PC-9 (cell line): ENCODE results near the gene GNAL. TPM values are rescaled to one million over a fixed set of nuclear protein-coding genes. Genes with fewer than 3 reads are reported as not detected.

Experiments
- BruUV-seq: library from RNA; stranded (reverse); fragments of 400-500 nt; replicated peaks from 2 replicates; lab custom pipeline; 2021; lab: Mats Ljungman, UMichigan
- CTCF ChIA-PET: fragments of 300-600 bp; sonication (Branson Sonifier 250); formaldehyde crosslinking; loops from one replicate; lab custom pipeline; 2022; ENCODE audit warnings: antibody characterized with exemption; lab: Charles Lee
- POLR2A ChIA-PET: fragments of 300-600 bp; sonication (Branson Sonifier 250); formaldehyde crosslinking; loops from one replicate; lab custom pipeline; 2022; ENCODE audit warnings: antibody characterized with exemption; ENCODE audit not compliant: unreplicated experiment; lab: Charles Lee
- DNase-seq, 2 experiments: peaks; one replicate each; pipeline versions ENCODE4 v3.0.0 to v3.0.0-alpha.2; 2015 to 2022; ENCODE audit warnings: mixed read lengths in 1 of 2
- H2AFZ ChIP-seq: fragments of 200-600 bp; sonication (generic); 2 replicates; pipeline ENCODE4 v1.8.1; 2017; ENCODE audit warnings: antibody characterized with exemption
- H3F3A ChIP-seq: fragments of 200-600 bp; sonication (generic); 2 replicates; pipeline ENCODE4 v1.8.1; 2017; ENCODE audit warnings: antibody characterized with exemption, mild to moderate bottlenecking, low read depth; ENCODE audit not compliant: insufficient read depth
- H3K27ac ChIP-seq: fragments of 200-600 bp; sonication (generic); 2 replicates; pipeline ENCODE4 v1.6.1; 2016; ENCODE audit warnings: mixed run types
- H3K27me3 ChIP-seq: fragments of 200-600 bp; sonication (generic); 2 replicates; pipeline ENCODE4 v1.6.1; 2016; ENCODE audit warnings: low read depth, mixed run types; ENCODE audit not compliant: insufficient read depth
- H3K36me3 ChIP-seq: fragments of 200-600 bp; sonication (generic); 2 replicates; pipeline ENCODE4 v1.6.1; 2016; ENCODE audit warnings: low read depth, mixed run types
- H3K4me1 ChIP-seq: fragments of 200-600 bp; sonication (generic); replicated peaks from 2 replicates; pipeline ENCODE4 v1.6.1; 2016; ENCODE audit warnings: mixed run types; ENCODE audit not compliant: insufficient read depth
- H3K4me2 ChIP-seq: fragments of 200-600 bp; sonication (generic); 2 replicates; pipeline ENCODE4 v1.6.1; 2017; ENCODE audit warnings: mixed run types
- H3K4me3 ChIP-seq: fragments of 200-600 bp; sonication (generic); 2 replicates; pipeline ENCODE4 v1.6.1; 2016; ENCODE audit warnings: mixed run types
- H3K79me2 ChIP-seq: fragments of 200-600 bp; sonication (generic); 2 replicates; pipeline ENCODE4 v1.6.1; 2017; ENCODE audit warnings: low read depth, mixed run types
- H3K9me2 ChIP-seq: fragments of 200-600 bp; sonication (generic); 2 replicates; pipeline ENCODE4 v1.8.1; 2017; ENCODE audit warnings: mild to moderate bottlenecking; ENCODE audit not compliant: insufficient read depth
- H3K9me3 ChIP-seq: fragments of 200-600 bp; sonication (generic); 2 replicates; pipeline ENCODE4 v1.8.1; 2016; ENCODE audit warnings: low read depth; ENCODE audit not compliant: insufficient read depth
- H4K20me1 ChIP-seq: fragments of 200-600 bp; sonication (generic); 2 replicates; pipeline ENCODE4 v1.8.1; 2017; ENCODE audit not compliant: insufficient read depth
- CTCF ChIP-seq: fragments of 200-600 bp; sonication (generic); conservative IDR thresholded peaks from 2 replicates; pipeline ENCODE4 v1.6.1; 2017; ENCODE audit warnings: mixed run types, antibody characterized with exemption, mild to moderate bottlenecking, moderate library complexity
- EZH2 ChIP-seq: fragments of 200-600 bp; sonication (generic); IDR thresholded peaks from 2 replicates; pipeline ENCODE4 v1.8.0; 2017; ENCODE audit warnings: antibody characterized with exemption, low read depth
- intact Hi-C: fragments of 100-400 bp; cut with micrococcal nuclease; formaldehyde crosslinking; loops from one replicate; pipeline ENCODE4 v1.10.0; 2022; ENCODE audit not compliant: unreplicated experiment
- total RNA-seq: library from RNA; stranded (reverse); gene quantifications from 2 replicates; pipeline ENCODE4 v1.2.3, GENCODE V29; 2021

Gene GNAL
- total RNA-seq, 1 experiment from 2014 or later, result 3.3 TPM

DNA sequence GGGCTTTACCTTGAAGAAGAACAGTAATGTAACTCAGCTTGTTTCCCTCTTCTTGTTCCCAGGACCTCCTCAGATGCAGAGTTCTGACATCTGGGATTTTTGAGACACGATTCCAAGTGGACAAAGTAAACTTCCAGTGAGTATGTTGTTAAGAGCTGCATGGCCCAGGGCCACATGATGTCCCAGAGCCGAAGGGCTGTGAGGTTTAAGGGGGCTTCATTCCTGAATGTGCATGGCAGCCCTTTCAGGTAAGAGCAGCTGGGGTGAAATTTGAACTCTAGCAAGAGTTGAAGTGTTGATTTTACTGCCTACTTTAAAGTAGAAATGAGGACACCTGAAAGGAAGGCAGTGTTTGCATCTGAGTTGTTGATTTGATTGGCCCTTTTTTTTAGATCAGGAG is 175.4 kb downstream of the GNAL start:
- no peak for DNase-seq
- no TSS peak for BruUV-seq
- Histone ChIP-seq H3F3A (peaks cover 10% of the 10 kb centered on the region; the same call in 1 of the 2 replicates), H4K20me1 (no peaks in the 10 kb centered on the region), H3K9me3 (no peaks in the 10 kb centered on the region), H3K79me2 (no peaks in the 10 kb centered on the region), H2AFZ (no peak overlapping the region), H3K4me2 (no peak overlapping the region), H3K36me3 (no peaks in the 10 kb centered on the region), H3K9me2 (no peaks in the 10 kb centered on the region), H3K4me3 (no peak overlapping the region), H3K27me3 (no peaks in the 10 kb centered on the region), H3K27ac (no peak overlapping the region), H3K4me1 (peaks cover 10% of the 10 kb centered on the region)
- TF ChIP-seq CTCF, result no peak
- no peak for TF ChIP-seq EZH2
- ChIA-PET POLR2A (no interaction called here), CTCF (no interaction called here)
- intact Hi-C loops, result no loop called here

DNA sequence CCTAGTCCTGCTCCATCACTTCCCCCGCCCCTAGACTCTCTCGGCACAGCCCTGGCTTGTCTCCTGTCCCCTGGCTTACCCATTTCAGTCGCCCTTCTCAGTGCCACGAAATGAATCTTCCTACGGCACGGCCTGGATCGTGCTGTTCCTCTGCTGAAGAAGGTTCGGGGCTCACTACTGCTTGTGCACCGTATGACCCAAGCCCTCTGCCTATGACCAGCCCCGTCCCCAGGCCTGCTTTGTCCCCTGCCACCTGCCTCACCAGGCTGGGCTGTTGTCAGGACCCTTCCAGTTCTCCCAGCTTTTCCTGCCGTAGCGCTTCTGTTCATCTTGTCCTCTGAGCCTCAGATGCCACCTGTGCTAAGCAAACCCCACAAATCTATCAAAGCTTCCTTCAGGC is 176.0 kb downstream of the GNAL start:
- Histone ChIP-seq H3K27me3 (no peaks in the 10 kb centered on the region), H2AFZ (no peak overlapping the region), H3K4me2 (no peak overlapping the region), H4K20me1 (no peaks in the 10 kb centered on the region), H3K9me2 (no peaks in the 10 kb centered on the region), H3F3A (0 out of 2 replicates have a peak, but pooled peaks cover 7% of the 10 kb centered on the region), H3K4me1 (peaks cover 7% of the 10 kb centered on the region), H3K9me3 (no peaks in the 10 kb centered on the region), H3K36me3 (no peaks in the 10 kb centered on the region), H3K27ac (no peak overlapping the region), H3K4me3 (no peak overlapping the region), H3K79me2 (no peaks in the 10 kb centered on the region)
- DNase-seq, result no peak
- intact Hi-C loops, result no loop called here
- no TSS peak for BruUV-seq
- ChIA-PET CTCF (no interaction called here), POLR2A (interaction anchor here (0.7 kb wide), 1 partner anchor 1939 kb away, joined by 8 read pairs; no protein-coding TSS in a partner anchor)
- TF ChIP-seq CTCF (no peak), EZH2 (no peak)

DNA sequence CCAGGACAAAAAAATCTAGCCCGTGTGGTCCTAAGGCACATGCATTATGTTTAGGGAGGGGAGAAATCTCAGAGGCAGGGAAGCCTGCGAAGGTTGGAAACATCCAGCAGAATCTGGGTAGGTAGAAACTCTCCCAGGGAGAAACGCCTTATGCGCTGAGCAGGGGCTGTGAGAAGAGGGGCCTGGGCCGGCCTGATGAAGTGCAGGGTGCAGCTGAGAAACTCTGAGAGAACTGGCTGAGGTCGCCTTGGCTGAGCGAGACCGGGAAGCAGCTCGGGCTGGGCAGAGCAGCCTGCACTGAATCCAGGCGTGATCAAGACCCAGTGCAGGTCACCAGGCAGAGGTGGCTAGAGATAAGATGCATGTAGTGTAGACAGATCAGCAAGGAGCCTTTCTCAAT is 177.3 kb downstream of the GNAL start:
- no peaks in the 10 kb centered on the region for H3K36me3 ChIP-seq
- no peak overlapping the region for H3K27ac ChIP-seq
- no peak overlapping the region for H3K4me2 ChIP-seq
- H3K27me3 ChIP-seq, result no peaks in the 10 kb centered on the region
- no peaks in the 10 kb centered on the region for H3K4me1 ChIP-seq
- H4K20me1 ChIP-seq, result no peaks in the 10 kb centered on the region
- ChIA-PET POLR2A (no interaction called here), CTCF (interaction anchor here (0.5 kb wide), 1 partner anchor 27 kb away, joined by 3 read pairs; no protein-coding TSS in a partner anchor)
- no TSS peak for BruUV-seq
- H3K4me3 ChIP-seq, result no peak overlapping the region
- H3K9me3 ChIP-seq, result no peaks in the 10 kb centered on the region
- no peaks in the 10 kb centered on the region for H3K9me2 ChIP-seq
- H3K79me2 ChIP-seq, result no peaks in the 10 kb centered on the region
- intact Hi-C loops, result no loop called here
- DNase-seq, result no peak
- no peaks in the 10 kb centered on the region; the same call in 1 of the 2 replicates for H3F3A ChIP-seq
- H2AFZ ChIP-seq, result no peak overlapping the region
- TF ChIP-seq CTCF (no peak), EZH2 (no peak)
